WERI-Rb-1 (cell line): ENCODE measurements around the gene SH3BP1.
A peak's percentile ranks its signal among the peaks of the same experiment; 100 is the strongest.
"Not testable (repeated sequence)": the region's sequence is repeated elsewhere in the genome, so short reads cannot be mapped to it uniquely, and the experiment has no call there.

Experiments
- DNase-seq: peaks from one replicate; pipeline ENCODE4 v3.0.0-alpha.2; 2020
- H3K27ac ChIP-seq: fragments of 250-450 bp; sonication (Bioruptor Pico); 2 replicates; pipeline ENCODE4 v1.5.1; 2020; ENCODE audit warnings: mild to moderate bottlenecking, moderate library complexity
- H3K27me3 ChIP-seq: fragments of 250-450 bp; sonication (Bioruptor Pico); 2 replicates; pipeline ENCODE4 v1.5.1; 2021; ENCODE audit warnings: mild to moderate bottlenecking, low read depth, moderate library complexity; ENCODE audit not compliant: insufficient read depth, severe bottlenecking
- H3K36me3 ChIP-seq: fragments of 250-450 bp; sonication (Bioruptor Pico); 2 replicates; pipeline ENCODE4 v1.5.1; 2020; ENCODE audit warnings: mild to moderate bottlenecking, moderate library complexity
- H3K4me3 ChIP-seq: 2 replicates; pipeline ENCODE4 v1.5.1; 2011; ENCODE audit warnings: low read depth, mild to moderate bottlenecking, control low read depth, low read length
- H3K9me3 ChIP-seq: fragments of 250-450 bp; sonication (Bioruptor Pico); 2 replicates; pipeline ENCODE4 v1.5.1; 2021; ENCODE audit warnings: mild to moderate bottlenecking, moderate library complexity; ENCODE audit not compliant: severe bottlenecking
- CTCF ChIP-seq: IDR thresholded peaks from 2 replicates; pipeline ENCODE4 v1.5.1; 2011; ENCODE audit warnings: low read depth, mild to moderate bottlenecking, control low read depth, inconsistent platforms, low read length

Gene SH3BP1

GRCh38 chr22:37647928-37648327, 8.5 kb downstream of the SH3BP1 start:
- no peak for TF ChIP-seq CTCF
- DNase-seq, result no peak
- no peak overlapping the region for H3K27ac ChIP-seq

GRCh38 chr22:37650463-37651136, 11.1 kb downstream of the SH3BP1 start:
- no peaks in the 10 kb centered on the region for H3K27me3 ChIP-seq
- TF ChIP-seq CTCF, result no peak
- DNase-seq, result no peak
- peaks cover 12% of the 10 kb centered on the region for H3K36me3 ChIP-seq
- H3K9me3 ChIP-seq, result no peaks in the 10 kb centered on the region
- H3K4me3 ChIP-seq, result no peak overlapping the region
- no peak overlapping the region for H3K27ac ChIP-seq

More at GRCh38 chr22:37647928-37648327, 8.5 kb downstream of the SH3BP1 start:
- Histone ChIP-seq H3K9me3 (no peaks in the 10 kb centered on the region), H3K36me3 (peaks cover 16% of the 10 kb centered on the region), H3K27me3 (no peaks in the 10 kb centered on the region), H3K4me3 (no peak overlapping the region)

GRCh38 chr22:37654563-37655251, 15.2 kb downstream of the SH3BP1 start:
- Histone ChIP-seq H3K9me3 (no peaks in the 10 kb centered on the region), H3K4me3 (no peak overlapping the region), H3K36me3 (peaks cover 7% of the 10 kb centered on the region), H3K27me3 (no peaks in the 10 kb centered on the region), H3K27ac (no peak overlapping the region)
- no peak for TF ChIP-seq CTCF
- no peak for DNase-seq

- no peak for TF ChIP-seq CTCF
- H3K36me3 ChIP-seq, result peaks cover 9% of the 10 kb centered on the region
These were observed 15.7 kb downstream of the SH3BP1 start for GRCh38 chr22:37655252-37655563.

GRCh38 chr22:37656583-37656982, 17.1 kb downstream of the SH3BP1 start:
- H3K27ac ChIP-seq, H3K4me3 ChIP-seq, H3K9me3 ChIP-seq, DNase-seq, H3K27me3 ChIP-seq: not testable (repeated sequence)
- H3K36me3 ChIP-seq, result peaks cover 10% of the 10 kb centered on the region

More at GRCh38 chr22:37655252-37655563, 15.7 kb downstream of the SH3BP1 start:
- Histone ChIP-seq H3K4me3 (no peak overlapping the region), H3K27me3 (no peaks in the 10 kb centered on the region), H3K9me3 (no peaks in the 10 kb centered on the region), H3K27ac (no peak overlapping the region)
- no peak for DNase-seq

- H3K36me3 ChIP-seq, result peaks cover 17% of the 10 kb centered on the region
- no peaks in the 10 kb centered on the region for H3K9me3 ChIP-seq
- no peak for DNase-seq
- no peak for TF ChIP-seq CTCF
- peak overlapping the region; percentile 70 for H3K4me3 ChIP-seq
- peak overlapping the region; percentile 77 for H3K27ac ChIP-seq
- H3K27me3 ChIP-seq, result no peaks in the 10 kb centered on the region
These were observed 18.2 kb downstream of the SH3BP1 start for GRCh38 chr22:37657590-37658132.
